PC-9 (cell line): ENCODE measurements around the gene BSCL2.

Source experiments
- EZH2 ChIP-seq: fragments of 200-600 bp; sonication (generic); IDR thresholded peaks from 2 replicates; pipeline ENCODE4 v1.8.0; 2017; ENCODE audit warnings: antibody characterized with exemption, low read depth
- TF ChIP-seq, protein P1 (sequence below): fragments of 200-600 bp; sonication (generic); conservative IDR thresholded peaks from 2 replicates; pipeline ENCODE4 v1.6.1; 2017; ENCODE audit warnings: mixed run types, antibody characterized with exemption, mild to moderate bottlenecking, moderate library complexity

DNA sequence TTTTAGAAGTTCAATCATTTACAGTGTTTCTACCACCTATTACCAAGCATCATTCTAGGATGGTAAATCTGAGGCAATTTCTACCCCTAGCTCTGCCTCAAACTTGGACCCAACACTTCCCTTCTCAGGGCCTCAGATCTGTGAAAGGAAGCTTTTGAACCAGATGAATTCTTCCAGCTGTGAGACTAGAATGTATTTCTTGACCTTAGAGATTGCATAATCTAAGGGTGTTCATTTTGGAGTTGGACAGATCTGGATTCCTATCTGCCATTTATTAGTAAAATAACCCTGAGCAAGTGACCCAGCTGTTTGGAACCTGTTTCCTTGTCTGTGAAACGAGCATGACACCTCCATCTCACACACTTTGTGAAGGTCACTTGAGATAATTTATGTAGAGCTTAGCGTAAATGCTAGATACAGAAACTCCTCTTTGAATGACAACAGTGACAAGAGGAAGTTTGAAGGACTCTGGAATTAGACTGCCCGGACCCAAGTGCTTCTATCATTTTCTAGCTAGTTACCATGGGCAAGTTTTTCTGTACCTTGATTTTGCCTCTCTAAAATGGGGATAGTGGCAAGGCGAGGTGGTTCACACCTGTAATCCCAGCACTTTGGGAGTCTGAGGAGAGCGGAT is 50.3 kb downstream of the BSCL2 start:
- TF ChIP-seq, protein P1, sequence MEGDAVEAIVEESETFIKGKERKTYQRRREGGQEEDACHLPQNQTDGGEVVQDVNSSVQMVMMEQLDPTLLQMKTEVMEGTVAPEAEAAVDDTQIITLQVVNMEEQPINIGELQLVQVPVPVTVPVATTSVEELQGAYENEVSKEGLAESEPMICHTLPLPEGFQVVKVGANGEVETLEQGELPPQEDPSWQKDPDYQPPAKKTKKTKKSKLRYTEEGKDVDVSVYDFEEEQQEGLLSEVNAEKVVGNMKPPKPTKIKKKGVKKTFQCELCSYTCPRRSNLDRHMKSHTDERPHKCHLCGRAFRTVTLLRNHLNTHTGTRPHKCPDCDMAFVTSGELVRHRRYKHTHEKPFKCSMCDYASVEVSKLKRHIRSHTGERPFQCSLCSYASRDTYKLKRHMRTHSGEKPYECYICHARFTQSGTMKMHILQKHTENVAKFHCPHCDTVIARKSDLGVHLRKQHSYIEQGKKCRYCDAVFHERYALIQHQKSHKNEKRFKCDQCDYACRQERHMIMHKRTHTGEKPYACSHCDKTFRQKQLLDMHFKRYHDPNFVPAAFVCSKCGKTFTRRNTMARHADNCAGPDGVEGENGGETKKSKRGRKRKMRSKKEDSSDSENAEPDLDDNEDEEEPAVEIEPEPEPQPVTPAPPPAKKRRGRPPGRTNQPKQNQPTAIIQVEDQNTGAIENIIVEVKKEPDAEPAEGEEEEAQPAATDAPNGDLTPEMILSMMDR: no peak
- no peak for TF ChIP-seq EZH2
